D341Med (cell line): ENCODE measurements around the gene CCDC38.

Experiments used
- DNase-seq: peaks from one replicate; pipeline ENCODE4 v3.0.0; 2012; ENCODE audit warnings: low spot score

CCDC38 gene

DNA sequence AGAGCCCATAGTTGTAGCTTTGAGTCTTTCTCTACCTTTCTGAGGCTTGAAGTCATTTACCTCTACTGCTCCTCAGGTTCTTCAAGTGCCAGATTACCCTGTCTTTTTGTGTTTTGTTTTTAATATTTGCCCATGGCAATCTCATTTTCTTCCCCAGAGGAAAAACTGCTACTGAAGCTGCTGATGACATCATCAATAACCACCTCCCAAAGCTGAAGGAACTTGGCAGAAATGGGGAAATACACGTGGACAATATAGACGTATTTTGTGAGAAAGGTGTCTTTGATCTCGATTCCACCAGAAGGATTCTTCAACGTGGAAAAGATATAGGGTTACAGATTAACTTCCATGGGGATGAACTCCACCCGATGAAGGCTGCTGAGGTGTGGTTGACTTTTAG is 17.8 kb upstream of the CCDC38 start:
- no peak for DNase-seq

DNA sequence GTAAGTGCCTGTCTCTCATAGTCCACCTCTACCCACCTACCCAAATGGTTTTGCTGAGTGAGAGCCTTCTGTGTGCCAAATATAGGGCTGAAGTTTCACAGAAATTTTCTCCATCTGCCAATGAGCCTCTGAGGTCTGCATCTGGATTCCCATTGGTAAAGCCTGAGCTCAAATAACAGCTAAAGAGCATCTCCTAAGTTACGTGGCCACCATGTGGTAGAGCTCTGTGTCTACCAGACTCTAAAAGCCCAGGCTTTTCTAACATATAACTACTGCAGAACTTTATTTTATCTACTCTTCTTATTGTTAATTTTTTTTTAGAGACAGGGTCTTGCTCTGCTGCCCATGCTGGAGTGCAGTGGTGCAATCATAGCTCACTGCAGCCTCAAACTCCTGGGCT is 16.7 kb upstream of the CCDC38 start:
- no peak for DNase-seq

DNA sequence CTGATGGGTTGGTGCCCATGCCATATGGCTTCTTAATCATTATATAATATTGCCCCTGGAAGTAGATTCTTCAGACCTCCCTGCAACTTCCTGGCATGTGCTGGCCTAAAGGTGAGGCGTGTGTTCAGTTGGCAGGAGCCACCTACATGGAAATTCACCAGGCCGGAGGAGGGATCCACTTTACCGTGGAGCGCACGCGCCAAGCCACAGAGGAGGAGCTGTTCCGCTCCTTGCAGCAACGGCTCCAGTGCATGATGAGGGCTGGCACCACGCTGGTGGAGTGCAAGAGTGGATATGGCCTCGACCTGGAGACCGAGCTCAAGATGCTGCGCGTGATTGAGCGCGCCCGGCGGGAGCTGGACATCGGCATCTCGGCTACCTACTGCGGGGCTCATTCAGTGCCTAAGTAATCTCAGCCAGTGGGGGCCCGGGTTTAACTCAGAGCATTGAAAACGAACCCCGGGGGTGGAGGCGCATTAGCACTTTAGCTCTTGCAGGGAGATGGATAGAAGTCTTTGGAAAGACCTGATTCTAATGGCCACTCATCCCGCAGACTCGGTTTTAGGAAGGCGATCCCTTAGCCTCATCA is 14.2 kb upstream of the CCDC38 start:
- DNase-seq, result no peak

DNA sequence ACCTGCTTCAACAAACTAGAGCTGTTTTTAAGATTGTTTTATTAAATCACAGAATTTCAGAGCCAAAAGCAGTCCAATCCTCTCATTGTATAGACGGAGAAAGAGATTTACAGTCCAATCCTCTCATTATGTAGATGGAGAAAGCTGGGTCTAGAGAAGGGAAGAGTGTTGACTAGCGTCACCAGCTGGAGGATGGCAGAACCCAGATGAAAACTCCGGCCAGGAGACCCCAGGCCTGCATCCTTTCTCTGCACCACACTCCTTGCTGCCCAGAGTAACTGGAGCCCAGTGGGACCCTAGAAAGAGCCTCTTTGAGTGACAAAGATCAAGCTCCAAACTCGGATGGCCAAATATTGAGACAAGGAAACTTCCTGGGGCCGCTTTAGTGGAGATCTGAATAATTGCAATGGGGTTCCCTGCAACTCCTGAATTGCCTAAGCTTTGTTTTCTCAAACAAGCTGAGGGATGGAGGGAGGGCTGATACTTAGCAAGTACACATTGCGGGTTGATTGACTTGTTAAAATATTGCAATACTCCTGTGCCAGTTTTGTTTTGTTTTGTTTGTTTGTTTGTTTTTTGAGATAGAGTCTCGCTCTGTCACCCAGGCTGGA is 13.2 kb upstream of the CCDC38 start:
- no peak for DNase-seq

DNA sequence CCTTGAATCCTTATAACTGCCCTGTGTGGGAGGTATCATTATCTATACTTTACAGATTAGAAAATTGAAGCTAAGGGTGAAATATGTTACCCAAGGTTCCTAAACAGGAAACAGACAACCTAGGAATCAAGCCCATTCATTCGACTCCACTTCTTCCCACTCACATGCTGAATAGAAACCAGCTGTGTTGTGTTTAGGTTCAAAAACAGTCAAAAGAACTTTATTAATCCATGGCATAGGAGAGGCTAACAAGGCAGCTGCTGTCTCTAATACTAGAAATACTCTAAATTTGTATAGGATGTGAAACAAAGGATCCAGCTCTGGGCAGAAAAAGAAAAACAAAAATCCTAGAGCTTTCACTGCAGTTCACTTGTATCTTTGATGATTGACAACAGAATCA is 10.6 kb upstream of the CCDC38 start:
- no peak for DNase-seq

DNA sequence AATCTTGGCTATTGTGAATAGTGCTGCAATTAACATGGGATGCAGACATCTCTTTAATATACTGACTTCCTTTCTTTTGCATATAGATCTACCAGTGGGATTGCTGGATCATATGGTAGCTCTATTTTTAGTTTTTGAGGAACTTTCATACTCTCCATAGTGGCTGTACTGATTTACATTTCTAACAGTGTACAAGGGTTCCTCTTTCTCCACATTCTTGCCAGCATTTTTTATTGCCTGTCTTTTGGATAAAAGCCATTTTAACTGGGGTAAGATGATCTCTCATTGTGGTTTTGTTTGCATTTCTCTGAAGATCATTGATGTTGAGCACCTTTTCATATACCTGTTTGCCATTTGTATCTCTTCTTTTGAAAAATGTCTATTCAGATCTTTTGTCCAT is 9.1 kb upstream of the CCDC38 start:
- DNase-seq, result no peak

DNA sequence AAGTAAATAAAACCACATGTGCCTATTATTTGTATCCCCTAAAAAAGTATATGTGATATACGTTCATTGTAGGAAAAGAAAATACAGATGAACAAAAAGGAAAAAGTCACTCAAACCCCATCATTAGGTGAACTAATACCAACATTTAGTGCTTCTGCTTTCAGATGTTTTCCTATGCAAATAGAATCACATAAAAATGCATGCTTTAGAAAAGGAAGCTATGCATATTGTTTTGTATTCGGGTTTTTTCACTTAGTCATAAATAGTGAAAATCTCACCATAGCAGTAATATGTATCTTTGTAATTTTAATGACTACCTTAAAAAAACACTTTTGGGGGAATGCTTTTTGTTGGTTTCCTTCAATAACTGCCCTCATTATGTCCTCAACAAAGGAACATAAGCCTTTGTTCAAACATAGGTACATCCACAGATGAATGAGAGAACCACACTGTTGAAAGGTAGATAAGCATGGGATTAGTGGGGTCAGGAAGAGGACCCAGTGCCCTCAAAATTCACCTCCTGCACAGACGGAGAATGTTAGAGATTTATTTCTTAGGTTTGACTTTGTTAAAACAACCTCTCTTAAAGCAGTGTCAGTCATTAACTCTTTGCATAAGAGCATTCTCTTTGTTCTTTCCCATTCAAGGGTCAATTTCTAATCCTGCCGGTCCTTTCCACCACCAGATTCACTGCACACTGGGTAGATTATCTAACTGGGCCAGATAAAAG is 7.2 kb upstream of the CCDC38 start:
- DNase-seq, result no peak

DNA sequence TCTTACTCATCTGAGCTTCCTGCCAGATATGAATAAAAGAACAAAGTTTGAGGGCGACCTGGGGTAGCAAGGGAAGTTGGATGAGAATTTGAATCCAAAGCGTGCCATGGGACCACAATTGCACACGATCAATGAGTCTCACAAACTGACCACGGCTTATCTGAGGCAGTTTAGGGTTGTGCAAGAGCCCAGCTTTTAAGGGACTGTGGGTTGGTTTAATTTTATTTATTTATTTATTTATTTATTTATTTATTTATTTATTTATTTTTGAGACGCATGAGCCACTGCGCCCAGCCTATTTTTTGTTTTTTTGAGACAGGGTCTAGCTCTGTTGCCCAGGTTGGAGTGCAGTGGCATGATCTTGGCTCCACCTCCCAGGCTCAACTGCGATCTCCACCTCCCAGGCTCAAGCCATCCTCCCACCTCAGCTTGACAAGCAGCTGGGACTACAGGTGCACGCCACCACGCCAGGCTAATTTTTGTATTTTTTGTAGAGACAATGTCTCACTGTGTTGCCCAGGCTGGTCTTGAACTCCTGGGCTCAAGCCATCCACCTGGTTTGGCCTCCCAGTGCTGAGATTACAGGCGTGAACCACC is 1.8 kb upstream of the CCDC38 start:
- DNase-seq, result no peak

DNA sequence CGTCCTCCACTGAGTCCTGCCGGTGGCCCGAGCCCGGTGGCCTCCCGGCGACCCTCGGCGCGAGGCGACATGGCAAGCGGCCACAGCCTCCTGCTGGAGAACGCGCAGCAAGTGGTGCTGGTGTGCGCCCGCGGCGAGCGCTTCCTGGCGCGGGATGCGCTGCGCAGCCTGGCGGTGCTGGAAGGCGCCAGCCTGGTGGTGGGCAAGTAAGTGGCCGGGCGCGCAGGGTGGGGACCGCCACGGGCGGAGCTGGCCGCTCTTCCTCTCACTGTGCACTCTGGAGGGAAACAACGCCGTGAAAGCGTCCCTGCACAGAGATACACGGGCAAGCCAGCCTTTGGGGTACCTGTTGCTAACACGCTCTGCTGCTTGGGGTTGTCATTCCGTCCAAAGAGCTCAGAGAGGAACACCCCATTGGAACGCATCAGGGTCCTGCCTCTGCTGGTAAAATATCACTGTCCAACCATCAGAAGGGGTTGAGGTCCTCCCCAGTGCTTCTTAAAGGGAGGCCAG is 972 bp upstream of the CCDC38 start, which contains the start of gene AMDHD1:
Gene AMDHD1, plus strand, starts transcription at position 2 of the 513 bp plus-strand sequence. Its CDS starts 68 bp downstream, at position 70.
- DNase-seq, result peak; percentile 81

DNA sequence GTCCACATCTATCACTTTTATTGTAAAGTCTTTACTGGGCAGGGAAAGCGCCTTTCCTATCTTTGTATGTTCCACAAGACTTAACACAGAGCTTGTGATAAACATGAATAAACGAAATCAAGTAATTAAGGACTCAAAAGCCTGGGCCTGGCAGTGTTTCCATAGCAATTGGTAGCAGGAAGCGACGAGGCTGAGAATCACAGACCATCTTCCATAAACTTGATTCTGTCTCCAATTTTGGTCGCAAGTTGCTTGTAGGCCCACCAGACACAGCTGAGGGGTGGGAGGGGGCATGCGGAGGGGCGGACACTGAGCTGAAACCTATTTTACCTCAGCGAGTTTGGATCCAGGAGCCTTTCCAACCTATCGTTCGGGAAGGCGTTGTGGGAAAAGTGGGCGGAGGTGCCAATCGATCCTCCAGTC is 302 bp downstream of the CCDC38 start:
- DNase-seq, result no peak

DNA sequence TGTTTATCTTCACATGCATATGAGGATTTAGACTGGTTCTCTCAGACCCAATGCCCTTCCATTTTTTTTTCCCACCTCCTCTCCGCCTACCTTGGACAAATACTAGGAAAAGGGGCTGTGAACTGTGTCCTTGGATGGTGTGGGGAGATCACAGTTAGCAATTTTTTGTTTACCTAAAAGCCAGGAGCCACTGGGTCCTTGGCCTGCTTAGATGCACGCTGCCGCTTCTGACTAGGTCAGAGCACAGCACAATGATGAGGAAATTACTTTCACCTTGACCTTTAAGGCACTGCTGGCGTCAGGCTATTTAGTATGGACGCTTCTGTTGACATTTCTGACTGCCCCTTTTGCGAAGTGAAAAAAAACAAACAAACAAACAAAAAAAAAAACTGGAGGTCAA is 1.9 kb downstream of the CCDC38 start:
- no peak for DNase-seq

DNA sequence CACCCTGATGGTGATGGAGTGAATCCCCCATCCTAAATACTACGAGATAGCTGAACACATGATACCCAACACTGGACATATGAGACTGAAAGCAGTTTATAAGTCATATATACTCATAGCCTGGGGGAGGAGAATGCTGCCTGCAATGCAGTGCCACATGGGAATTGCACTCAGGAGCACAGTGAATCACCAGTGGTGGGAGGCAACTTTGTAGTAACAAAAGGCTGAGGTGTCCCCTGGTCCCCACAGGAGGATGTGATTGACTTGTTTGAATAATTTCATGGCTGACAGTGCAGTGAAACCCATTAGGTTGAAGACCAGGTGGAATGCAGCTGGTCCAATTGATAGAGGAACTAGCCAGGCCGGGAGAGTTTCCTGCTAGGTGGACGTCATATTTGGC is 20.2 kb downstream of the CCDC38 start:
- DNase-seq, result no peak

DNA sequence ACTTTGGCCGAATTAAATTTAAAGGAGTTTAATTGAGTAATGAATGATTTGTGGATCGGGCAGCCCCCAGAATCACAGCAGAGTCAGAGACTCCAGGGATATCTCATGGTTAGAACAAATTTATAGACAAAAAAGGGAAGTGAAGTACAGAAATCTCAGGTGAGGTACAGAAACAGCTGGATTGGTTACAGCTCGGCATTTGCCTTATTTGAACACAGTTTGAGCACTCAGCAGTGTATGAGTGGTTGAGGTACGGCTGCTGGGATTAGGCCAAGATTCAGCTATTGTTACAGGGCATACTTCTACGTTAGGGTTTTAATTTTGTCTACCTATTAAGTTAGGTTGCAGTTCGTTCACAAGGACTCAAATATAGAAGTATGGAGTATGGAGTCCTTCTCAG is 23.3 kb downstream of the CCDC38 start:
- no peak for DNase-seq

DNA sequence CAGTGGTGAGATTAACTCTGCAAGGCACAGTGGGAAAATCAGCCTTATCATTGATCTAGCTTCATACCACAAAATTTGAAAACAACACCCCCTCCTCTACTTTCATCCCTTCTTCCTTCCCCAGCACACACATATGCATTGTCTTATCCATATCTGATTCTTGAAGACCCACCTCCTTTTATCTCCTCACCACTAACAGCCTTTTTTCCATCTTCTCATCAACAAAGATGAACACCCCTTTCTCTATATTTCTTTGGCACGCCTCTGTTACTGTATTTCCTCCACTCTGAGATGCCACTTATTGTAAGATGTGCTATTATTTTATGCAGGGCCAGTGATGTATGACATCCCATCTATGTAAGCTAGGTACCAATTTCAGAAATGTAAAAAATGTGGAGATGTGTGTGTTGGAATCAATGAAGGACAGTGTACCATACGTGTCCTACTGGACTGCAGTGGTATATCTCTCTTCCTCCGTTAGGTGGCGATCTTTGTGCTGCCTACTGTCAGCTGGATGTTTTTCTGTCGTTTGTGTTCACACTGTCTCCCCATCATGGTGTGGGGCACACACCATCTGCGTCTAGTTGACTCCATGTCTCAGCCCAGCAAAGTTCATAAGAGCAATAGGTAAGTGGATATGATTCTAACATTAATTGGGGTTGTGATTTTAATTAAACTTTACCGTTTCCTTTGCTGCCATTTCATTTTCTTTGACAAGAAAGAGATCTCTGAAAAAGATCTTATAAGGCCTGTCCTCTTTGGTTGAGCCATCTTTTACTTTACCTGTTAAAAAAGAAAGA is 24.0 kb downstream of the CCDC38 start:
- DNase-seq, result peak; percentile 69

DNA sequence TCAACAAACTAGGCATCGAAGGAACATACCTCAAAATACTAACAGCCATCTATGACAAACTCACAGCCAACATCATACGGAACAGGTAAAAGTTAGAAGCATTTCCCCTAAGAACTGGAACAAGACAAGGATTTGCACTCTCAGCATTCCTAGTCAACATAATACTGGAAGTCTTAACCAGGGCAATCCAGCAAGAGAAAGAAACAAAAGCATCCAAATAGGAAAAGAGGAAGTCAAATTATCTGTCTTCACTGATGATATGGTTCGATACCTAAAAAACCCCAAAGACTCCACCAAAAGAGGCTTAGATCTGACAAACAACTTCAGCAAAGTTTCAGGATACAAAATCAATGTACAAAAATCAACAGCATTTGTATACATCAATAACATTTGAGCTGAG is 32.5 kb downstream of the CCDC38 start:
- DNase-seq, result no peak

DNA sequence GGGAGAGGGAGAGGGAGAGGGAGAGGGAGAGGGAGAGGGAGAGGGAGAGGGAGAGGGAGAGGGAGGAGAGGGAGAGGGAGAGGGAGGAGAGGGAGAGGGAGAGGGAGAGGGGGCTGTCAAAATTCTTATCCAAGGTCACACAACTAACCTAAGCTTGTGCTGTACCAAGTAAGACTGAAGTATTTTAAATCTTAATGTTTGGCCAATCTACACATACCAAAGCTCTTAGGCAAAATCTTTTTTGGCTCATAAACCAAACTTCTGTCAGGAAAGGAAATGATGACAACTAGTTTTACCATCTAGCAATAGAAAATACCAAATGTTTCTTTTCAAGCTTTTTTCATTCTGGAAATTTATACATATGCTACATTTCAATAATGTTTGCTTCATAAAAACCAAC is 33.8 kb downstream of the CCDC38 start:
- DNase-seq, result no peak

DNA sequence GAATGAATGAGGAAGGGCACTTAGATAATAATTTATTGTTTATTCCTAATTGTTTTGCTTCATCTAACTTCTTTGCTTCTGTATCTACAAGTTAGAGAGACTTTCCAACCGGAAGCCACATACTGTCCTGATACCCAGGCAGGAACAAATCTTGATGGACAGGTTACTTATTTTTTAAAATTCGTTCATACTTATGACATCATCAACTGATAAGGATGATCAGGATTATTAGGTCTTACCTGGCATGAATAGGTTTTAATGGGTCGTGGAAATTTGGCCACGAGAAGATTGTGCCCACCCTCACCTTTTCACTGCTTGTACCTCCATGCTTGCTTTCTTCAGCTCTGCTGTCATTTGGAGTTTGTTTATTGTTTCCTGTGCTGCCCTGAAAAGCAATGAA is 44.3 kb downstream of the CCDC38 start:
- DNase-seq, result no peak

DNA sequence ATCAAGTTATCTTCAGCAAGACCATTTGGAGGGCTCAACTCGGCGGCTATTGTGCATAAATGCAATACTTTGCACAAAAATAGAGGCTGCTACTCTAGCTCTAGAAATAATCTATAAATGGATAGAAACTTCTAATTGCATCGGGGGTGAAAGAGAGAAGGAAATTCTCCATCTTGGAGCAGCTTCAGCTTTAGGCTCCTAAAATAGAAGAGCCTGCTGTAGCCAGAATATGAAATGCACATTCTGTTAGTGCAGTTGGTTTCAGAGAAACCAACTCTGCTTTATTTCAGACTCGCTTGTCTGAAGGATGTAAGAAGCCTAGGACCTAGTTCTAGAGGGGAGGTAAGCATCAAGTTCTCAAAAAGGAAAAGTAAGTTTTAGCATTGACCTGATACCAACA is 45.6 kb downstream of the CCDC38 start:
- no peak for DNase-seq

DNA sequence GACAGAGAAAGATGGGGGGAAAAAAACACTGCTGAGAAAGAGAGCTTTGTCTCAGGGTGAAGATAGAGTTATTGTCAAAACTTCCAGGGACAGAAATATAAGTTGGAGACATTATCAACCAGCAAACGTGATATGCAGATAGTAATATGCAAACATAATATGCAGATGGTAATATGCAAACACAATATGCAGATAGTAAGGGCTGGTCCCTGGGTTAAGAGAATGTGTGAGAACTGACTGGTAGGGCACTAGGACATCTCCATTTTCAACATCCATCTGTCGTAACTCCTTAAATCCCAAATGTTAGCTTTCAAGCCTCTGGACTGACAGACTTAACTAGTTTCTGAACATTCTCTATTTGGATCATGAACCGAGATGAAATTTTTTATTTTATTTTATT is 51.5 kb downstream of the CCDC38 start:
- no peak for DNase-seq

DNA sequence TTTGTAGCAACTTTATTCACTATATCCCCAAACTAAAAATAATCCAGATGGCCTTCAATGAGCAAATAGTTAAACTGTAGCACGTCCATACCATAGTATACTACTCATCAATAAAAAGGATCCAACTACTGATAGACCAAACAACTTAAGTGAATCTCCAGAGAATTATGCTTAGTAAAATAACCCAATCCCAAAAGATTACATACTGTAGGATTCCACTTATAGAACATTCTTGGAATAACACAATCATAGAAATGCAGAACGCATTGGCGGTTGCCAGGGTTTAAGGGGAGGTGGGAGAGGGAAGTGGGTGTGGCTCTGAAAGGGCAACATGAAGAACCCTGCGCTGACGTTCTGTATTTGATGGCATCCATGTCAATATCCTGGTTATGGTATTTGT is 55.1 kb downstream of the CCDC38 start:
- no peak for DNase-seq

DNA sequence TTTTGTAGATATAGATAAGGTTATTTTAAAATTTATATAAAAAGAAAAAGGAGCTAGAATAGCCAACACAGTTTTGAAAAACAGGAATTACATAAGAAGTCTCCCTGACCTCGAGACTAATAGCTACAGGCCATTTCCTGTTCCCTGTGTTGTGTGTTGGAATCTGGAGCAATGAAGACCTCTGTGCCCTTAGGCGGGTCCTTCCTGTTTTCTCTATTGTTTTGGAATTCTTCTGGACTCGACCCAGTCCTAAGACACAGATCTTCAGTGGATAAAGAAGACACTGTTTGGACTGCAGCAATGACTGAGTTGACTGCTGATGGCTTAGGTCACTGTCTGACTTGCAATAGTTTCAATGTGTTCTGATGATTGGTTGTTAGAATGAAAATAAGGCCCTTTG is 57.4 kb downstream of the CCDC38 start:
- DNase-seq, result no peak

DNA sequence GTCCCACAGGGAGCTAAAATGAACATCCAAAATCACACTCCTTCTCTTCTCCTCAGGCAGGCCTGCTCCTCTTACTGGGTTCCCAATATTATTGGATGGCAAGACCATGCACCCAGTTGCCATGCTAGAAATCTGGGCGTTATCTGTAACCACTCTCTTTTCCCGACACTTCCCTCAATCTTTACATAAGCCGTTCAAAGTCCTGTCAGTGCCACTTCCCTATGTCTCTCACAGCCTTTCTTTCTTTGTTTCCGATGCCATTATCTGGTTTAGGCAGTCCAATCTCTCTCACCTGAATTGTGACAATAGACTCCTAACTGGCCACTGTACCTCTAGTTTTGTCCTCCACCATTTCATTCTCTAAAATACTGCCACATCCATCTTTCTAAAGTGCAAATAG is 59.5 kb downstream of the CCDC38 start:
- no peak for DNase-seq
